ENCODE data around the gene STRBP. TPM values are rescaled to one million over a fixed set of nuclear protein-coding genes. Genes with fewer than 3 reads are reported as not detected.

Gene STRBP
- total RNA-seq, 1 experiment from 2014 or later: 74.0 TPM

DNA sequence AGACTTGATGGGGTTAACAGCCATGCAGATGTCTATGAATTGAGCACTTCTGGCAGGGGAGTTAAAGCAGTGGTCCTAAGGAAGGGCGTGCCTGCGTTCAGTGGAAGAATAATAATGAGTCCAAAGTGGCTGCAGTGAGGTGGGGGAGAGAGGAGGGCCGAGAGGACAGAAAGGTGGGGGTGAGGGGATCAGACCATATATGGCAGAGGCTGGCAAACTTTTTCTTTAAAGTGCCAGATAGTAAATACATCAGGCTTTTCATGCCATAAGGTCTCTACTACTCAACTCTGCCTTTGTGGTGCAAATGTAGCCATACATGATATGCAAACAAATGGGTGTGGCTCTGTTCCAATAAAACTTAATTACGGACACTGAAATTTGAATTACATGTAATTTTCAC lies 77.1 kb downstream of the STRBP start:
- Histone ChIP-seq H2BK12ac (ENCODE audit: insufficient read length, low read depth, low read length) (no peak overlapping the region), H3K27ac (ENCODE audit: insufficient read length, low read depth, low read length) (no peak overlapping the region), H2AFZ (ENCODE audit: low read length) (no peak overlapping the region), H3K56ac (ENCODE audit: insufficient read length, low read depth, low read length) (no peak overlapping the region), H3K79me2 (ENCODE audit: insufficient read depth, low read length) (no peaks in the 10 kb centered on the region), H4K20me1 (ENCODE audit: control insufficient read depth, insufficient read depth, insufficient read length) (no peaks in the 10 kb centered on the region), H3K14ac (ENCODE audit: insufficient read depth, low read length) (no peak overlapping the region), H4K8ac (replicated peaks; ENCODE audit: insufficient read length, low read depth, low read length) (no peak overlapping the region), H3K79me1 (ENCODE audit: insufficient read depth, low read depth, low read length, poor library complexity, severe bottlenecking) (no peaks in the 10 kb centered on the region), H2BK20ac (ENCODE audit: low read depth, low read length, poor library complexity, severe bottlenecking) (no peak overlapping the region), H3K4me2 (ENCODE audit: insufficient read depth, insufficient read length, low read length) (no peak overlapping the region), H3K23me2 (ENCODE audit: insufficient read length, low read depth, low read length, poor library complexity, severe bottlenecking) (no peaks in the 10 kb centered on the region), H4K5ac (ENCODE audit: insufficient read length, low read depth, low read length) (no peak overlapping the region), H3T11ph (ENCODE audit: low read length) (no peak overlapping the region), H3K9ac (ENCODE audit: extremely low read depth, insufficient read length, low read length) (no peak overlapping the region), H4K91ac (ENCODE audit: insufficient read length, low read depth, low read length) (no peak overlapping the region), H3K4me1 (ENCODE audit: insufficient read depth, low read length) (peaks cover 3% of the 10 kb centered on the region; the same call in 1 of the 2 replicates), H3K23ac (ENCODE audit: insufficient read length, low read depth, low read length) (no peak overlapping the region), H3K4ac (ENCODE audit: low read depth, low read length) (no peak overlapping the region), H3K9me3 (ENCODE audit: control insufficient read depth, low read depth, low read length) (no peaks in the 10 kb centered on the region), H2BK5ac (ENCODE audit: insufficient read length, low read length) (no peak overlapping the region), H3K27me3 (ENCODE audit: insufficient read depth, low read length) (no peaks in the 10 kb centered on the region), H2BK15ac (ENCODE audit: low read depth, low read length) (no peak overlapping the region), H3K18ac (ENCODE audit: insufficient read length, low read depth, low read length) (no peak overlapping the region), H2AK5ac (ENCODE audit: insufficient read length, low read length) (no peak overlapping the region), H2BK120ac (ENCODE audit: low read depth, low read length, poor library complexity, severe bottlenecking) (no peak overlapping the region)
- WGBS (ENCODE audit: extremely low coverage, insufficient read length, low lambda C conversion rate): no CpG with 5 or more reads among the region's 4 CpGs
- Mint-ChIP-seq H3K4me1 (no peaks in the 10 kb centered on the region), H3K36me3 (ENCODE audit: insufficient read depth in 1 of 3, low read depth in 3 of 3) (peaks cover 4 to 9% (median 8%) of the 10 kb centered on the region in 3 experiments; a peak in 4 of 7 replicates), H3K27me3 (ENCODE audit: low read depth) (no peaks in the 10 kb centered on the region), H3K27ac (no peak overlapping the region), H3K9me3 (peaks cover 4% of the 10 kb centered on the region in 2 experiments; a peak in 4 of 5 replicates), H3K4me3 (no peak overlapping the region)
- DNase-seq: no peak
- TF ChIP-seq, protein P1, sequence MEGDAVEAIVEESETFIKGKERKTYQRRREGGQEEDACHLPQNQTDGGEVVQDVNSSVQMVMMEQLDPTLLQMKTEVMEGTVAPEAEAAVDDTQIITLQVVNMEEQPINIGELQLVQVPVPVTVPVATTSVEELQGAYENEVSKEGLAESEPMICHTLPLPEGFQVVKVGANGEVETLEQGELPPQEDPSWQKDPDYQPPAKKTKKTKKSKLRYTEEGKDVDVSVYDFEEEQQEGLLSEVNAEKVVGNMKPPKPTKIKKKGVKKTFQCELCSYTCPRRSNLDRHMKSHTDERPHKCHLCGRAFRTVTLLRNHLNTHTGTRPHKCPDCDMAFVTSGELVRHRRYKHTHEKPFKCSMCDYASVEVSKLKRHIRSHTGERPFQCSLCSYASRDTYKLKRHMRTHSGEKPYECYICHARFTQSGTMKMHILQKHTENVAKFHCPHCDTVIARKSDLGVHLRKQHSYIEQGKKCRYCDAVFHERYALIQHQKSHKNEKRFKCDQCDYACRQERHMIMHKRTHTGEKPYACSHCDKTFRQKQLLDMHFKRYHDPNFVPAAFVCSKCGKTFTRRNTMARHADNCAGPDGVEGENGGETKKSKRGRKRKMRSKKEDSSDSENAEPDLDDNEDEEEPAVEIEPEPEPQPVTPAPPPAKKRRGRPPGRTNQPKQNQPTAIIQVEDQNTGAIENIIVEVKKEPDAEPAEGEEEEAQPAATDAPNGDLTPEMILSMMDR (conservative IDR thresholded peaks at IDR 0.05): no peak
